HL-60 (cell line): ENCODE measurements around the gene RSPH3.
"Not testable (repeated sequence)": the region's sequence is repeated elsewhere in the genome, so short reads cannot be mapped to it uniquely, and the experiment has no call there.

ENCODE experiments used
- POLR2AphosphoS5 ChIP-seq: IDR thresholded peaks from 2 replicates; pipeline ENCODE4 v1.6.1; 2012; ENCODE audit warnings: low read depth
- TF ChIP-seq, protein P1 (sequence below): IDR thresholded peaks from one replicate; pipeline ENCODE4 v1.5.1; 2011; ENCODE audit warnings: low read length, control low read depth, inconsistent platforms; ENCODE audit not compliant: insufficient read depth
- TF ChIP-seq, protein P2 (sequence below): IDR thresholded peaks from 2 replicates; pipeline ENCODE4 v1.6.1; 2012; ENCODE audit warnings: low read depth; ENCODE audit not compliant: insufficient replicate concordance

DNA sequence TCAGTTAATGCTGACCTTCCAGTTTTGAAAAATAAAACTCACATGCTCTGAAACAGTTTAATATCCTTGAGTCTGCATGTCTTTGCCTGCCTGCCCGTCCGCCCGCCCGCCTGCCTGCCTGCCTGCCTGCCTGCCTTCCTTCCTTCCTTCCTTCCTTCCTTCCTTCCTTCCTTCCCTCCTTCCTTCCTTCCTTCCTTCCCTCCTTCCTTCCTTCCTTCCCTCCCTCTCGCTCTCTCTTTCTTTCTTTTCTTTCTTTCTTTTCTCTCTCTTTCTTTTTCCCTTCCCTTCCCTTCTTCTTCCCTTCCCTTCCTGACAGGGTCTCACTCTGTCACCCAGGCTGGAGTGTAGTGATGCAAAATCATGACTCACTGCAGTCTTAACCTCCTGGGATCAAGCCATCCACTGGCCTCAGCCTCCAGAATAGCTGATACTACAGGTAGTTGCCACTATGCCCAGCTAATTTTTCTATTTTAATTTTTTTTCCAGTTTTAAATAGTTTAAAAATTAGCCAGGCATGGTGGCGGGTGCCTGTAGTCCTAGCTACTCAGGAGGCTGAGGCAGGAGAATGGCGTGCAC, 10.1 kb upstream of the RSPH3 start:
- TF ChIP-seq, protein P1, sequence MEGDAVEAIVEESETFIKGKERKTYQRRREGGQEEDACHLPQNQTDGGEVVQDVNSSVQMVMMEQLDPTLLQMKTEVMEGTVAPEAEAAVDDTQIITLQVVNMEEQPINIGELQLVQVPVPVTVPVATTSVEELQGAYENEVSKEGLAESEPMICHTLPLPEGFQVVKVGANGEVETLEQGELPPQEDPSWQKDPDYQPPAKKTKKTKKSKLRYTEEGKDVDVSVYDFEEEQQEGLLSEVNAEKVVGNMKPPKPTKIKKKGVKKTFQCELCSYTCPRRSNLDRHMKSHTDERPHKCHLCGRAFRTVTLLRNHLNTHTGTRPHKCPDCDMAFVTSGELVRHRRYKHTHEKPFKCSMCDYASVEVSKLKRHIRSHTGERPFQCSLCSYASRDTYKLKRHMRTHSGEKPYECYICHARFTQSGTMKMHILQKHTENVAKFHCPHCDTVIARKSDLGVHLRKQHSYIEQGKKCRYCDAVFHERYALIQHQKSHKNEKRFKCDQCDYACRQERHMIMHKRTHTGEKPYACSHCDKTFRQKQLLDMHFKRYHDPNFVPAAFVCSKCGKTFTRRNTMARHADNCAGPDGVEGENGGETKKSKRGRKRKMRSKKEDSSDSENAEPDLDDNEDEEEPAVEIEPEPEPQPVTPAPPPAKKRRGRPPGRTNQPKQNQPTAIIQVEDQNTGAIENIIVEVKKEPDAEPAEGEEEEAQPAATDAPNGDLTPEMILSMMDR = not testable (repeated sequence)
- TF ChIP-seq, protein P2, sequence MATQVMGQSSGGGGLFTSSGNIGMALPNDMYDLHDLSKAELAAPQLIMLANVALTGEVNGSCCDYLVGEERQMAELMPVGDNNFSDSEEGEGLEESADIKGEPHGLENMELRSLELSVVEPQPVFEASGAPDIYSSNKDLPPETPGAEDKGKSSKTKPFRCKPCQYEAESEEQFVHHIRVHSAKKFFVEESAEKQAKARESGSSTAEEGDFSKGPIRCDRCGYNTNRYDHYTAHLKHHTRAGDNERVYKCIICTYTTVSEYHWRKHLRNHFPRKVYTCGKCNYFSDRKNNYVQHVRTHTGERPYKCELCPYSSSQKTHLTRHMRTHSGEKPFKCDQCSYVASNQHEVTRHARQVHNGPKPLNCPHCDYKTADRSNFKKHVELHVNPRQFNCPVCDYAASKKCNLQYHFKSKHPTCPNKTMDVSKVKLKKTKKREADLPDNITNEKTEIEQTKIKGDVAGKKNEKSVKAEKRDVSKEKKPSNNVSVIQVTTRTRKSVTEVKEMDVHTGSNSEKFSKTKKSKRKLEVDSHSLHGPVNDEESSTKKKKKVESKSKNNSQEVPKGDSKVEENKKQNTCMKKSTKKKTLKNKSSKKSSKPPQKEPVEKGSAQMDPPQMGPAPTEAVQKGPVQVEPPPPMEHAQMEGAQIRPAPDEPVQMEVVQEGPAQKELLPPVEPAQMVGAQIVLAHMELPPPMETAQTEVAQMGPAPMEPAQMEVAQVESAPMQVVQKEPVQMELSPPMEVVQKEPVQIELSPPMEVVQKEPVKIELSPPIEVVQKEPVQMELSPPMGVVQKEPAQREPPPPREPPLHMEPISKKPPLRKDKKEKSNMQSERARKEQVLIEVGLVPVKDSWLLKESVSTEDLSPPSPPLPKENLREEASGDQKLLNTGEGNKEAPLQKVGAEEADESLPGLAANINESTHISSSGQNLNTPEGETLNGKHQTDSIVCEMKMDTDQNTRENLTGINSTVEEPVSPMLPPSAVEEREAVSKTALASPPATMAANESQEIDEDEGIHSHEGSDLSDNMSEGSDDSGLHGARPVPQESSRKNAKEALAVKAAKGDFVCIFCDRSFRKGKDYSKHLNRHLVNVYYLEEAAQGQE = not testable (repeated sequence)
- TF ChIP-seq POLR2AphosphoS5 = not testable (repeated sequence)
